ENCODE data around the gene NXPE3.

The NXPE3 gene

DNA sequence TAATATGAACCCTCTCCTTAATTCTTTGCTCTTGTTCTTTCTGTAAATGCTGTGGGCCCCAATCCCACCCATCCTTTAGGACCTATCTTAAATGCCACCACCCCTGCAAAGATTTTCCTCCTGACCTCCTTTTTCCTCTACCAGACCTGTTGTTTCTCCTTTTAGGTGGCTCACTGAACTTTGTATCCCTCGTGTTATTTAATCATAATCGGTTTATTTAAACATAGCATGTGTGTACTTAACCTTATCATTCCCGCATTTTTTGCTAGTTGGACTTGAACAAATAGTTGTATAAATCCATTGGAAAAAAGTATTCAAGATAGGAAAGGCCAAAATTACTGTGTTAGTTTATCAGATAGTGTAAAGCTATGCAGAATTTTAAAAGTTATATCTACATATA lies 69.3 kb downstream of the NXPE3 start:
- TF ChIP-seq CTCF (IDR thresholded peaks at IDR 0.05; ENCODE audit: insufficient read depth, low read length, poor library complexity, severe bottlenecking), result no peak
- peaks cover 6% of the 10 kb centered on the region for H3K36me3 ChIP-seq (ENCODE audit: control insufficient read depth, insufficient read depth, low read length)
- peak overlapping the region; percentile 86 for H3K4me3 ChIP-seq (replicated peaks; ENCODE audit: low read depth, low read length)
- no peak for DNase-seq (ENCODE audit: extremely low read depth, insufficient read length)
- no peaks in the 10 kb centered on the region for H3K27me3 ChIP-seq (replicated peaks; ENCODE audit: control insufficient read depth, insufficient read depth, low read length)

GRCh38 chr3:101848754-101849713 lies 70.0 kb downstream of the NXPE3 start, which contains the start of gene NFKBIZ:
Gene NFKBIZ, plus strand, starts transcription at chr3:101849514. Its CDS starts 115 bp downstream, at chr3:101849629.
- H3K36me3 ChIP-seq (ENCODE audit: control insufficient read depth, insufficient read depth, low read length), result peaks cover 9% of the 10 kb centered on the region
- TF ChIP-seq CTCF (IDR thresholded peaks at IDR 0.05; ENCODE audit: insufficient read depth, low read length, poor library complexity, severe bottlenecking), result no peak
- DNase-seq (ENCODE audit: extremely low read depth, insufficient read length), result peak; percentile 95

GRCh38 chr3:101849714-101850245 lies 70.8 kb downstream of the NXPE3 start:
- H3K36me3 ChIP-seq (ENCODE audit: control insufficient read depth, insufficient read depth, low read length), result peaks cover 12% of the 10 kb centered on the region
- TF ChIP-seq CTCF (IDR thresholded peaks at IDR 0.05; ENCODE audit: insufficient read depth, low read length, poor library complexity, severe bottlenecking), result peak; percentile 4
- no peaks in the 10 kb centered on the region for H3K27me3 ChIP-seq (replicated peaks; ENCODE audit: control insufficient read depth, insufficient read depth, low read length)
- no peak for DNase-seq (ENCODE audit: extremely low read depth, insufficient read length)
- H3K4me3 ChIP-seq (replicated peaks; ENCODE audit: low read depth, low read length), result peak overlapping the region; percentile 86

More at GRCh38 chr3:101848754-101849713, 70.0 kb downstream of the NXPE3 start, which contains the start of gene NFKBIZ:
- Histone ChIP-seq H3K4me3 (replicated peaks; ENCODE audit: low read depth, low read length) (peak within 1 kb of the TSS; percentile 86), H3K27me3 (replicated peaks; ENCODE audit: control insufficient read depth, insufficient read depth, low read length) (no peaks in the 10 kb centered on the region)

DNA sequence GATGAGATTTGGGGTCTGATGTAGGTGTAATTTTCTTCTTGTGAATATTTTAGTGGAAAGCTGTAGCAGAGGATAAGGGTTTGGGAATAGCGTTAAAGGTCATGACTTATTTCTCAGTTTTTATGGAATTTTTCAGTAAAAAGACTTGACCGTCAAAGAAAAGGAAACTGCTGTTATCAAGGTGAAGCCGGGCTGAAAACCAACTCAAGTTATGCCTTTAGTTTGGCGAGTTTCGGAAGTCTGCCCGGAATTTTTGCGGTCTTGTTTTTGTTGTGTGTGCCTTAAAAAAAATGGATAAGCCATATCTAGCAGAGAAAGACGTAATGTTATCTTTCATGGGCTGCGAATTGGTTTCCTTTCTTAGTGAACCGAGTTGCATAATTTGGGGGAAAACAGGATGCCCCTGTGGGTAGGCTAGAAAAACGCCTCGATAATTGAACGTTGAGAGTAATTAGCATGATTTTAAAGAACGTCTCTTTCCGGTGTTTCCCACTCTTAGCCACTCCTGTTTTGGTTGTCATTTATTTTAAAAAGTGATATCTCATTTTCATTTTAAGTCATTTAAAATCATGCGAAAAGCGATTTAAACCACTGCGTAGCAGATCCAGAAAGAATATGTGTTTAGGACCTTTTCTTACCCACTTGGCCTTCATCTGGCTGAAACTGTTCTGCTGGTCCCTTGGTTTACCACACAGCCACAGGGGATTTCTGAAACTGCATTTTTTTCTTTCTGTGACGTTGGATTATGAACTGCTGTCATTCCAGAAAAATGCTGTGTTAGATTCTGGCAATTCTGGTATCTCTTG lies 71.4 kb downstream of the NXPE3 start:
- H3K27me3 ChIP-seq (replicated peaks; ENCODE audit: control insufficient read depth, insufficient read depth, low read length), result no peaks in the 10 kb centered on the region
- H3K36me3 ChIP-seq (ENCODE audit: control insufficient read depth, insufficient read depth, low read length), result peaks cover 15% of the 10 kb centered on the region
- no peak for TF ChIP-seq CTCF (IDR thresholded peaks at IDR 0.05; ENCODE audit: insufficient read depth, low read length, poor library complexity, severe bottlenecking)
- peak; percentile 52 for DNase-seq (ENCODE audit: extremely low read depth, insufficient read length)
- peak overlapping the region; percentile 86 for H3K4me3 ChIP-seq (replicated peaks; ENCODE audit: low read depth, low read length)

- H3K36me3 ChIP-seq (ENCODE audit: control insufficient read depth, insufficient read depth, low read length), result peaks cover 18% of the 10 kb centered on the region
- TF ChIP-seq CTCF (IDR thresholded peaks at IDR 0.05; ENCODE audit: insufficient read depth, low read length, poor library complexity, severe bottlenecking), result no peak
- no peaks in the 10 kb centered on the region for H3K27me3 ChIP-seq (replicated peaks; ENCODE audit: control insufficient read depth, insufficient read depth, low read length)
- peak overlapping the region; percentile 86 for H3K4me3 ChIP-seq (replicated peaks; ENCODE audit: low read depth, low read length)
- DNase-seq (ENCODE audit: extremely low read depth, insufficient read length), result no peak
Observed at GRCh38 chr3:101851072-101851770, 72.2 kb downstream of the NXPE3 start.
